Right atrium auricular region (tissue), 2 donors: ENCODE results near the gene TGFBR3. TPM values are rescaled to one million over a fixed set of nuclear protein-coding genes. Genes with fewer than 3 reads are reported as not detected.

ENCODE experiments used
- DNase-seq: peaks from one replicate; pipeline ENCODE4 v3.0.0-alpha.2; 2019; ENCODE audit warnings: low spot score
- H3K27ac ChIP-seq, 2 donors: fragments of 200-600 bp; sonication (generic); 1 replicate in 1 of 2; 2 replicates in 1 of 2; pipeline ENCODE4 v1.5.1; 2016 to 2019
- H3K27me3 ChIP-seq, 2 donors: fragments of 200-600 bp; sonication (generic); one replicate each; pipeline versions ENCODE4 v1.5.1 to v1.6.0; 2017 to 2019
- H3K36me3 ChIP-seq: fragments of 200-600 bp; sonication (generic); one replicate; pipeline ENCODE4 v1.5.1; 2016
- H3K4me1 ChIP-seq, 2 donors: fragments of 200-600 bp; sonication (generic); one replicate each; pipeline versions ENCODE4 v1.5.1 to v1.6.0; 2017 to 2019
- H3K4me3 ChIP-seq, 2 donors: fragments of 200-600 bp; sonication (generic); 1 replicate in 1 of 2; 2 replicates in 1 of 2; pipeline ENCODE4 v1.5.1; 2017 to 2019; ENCODE audit warnings: mild to moderate bottlenecking in 1 of 2, moderate library complexity in 1 of 2
- H3K9me3 ChIP-seq, 2 donors: fragments of 200-600 bp; sonication (generic); one replicate each; pipeline ENCODE4 v1.5.1; 2019
- CTCF ChIP-seq, 2 donors: fragments of 200-600 bp; sonication (generic); IDR thresholded peaks; one replicate each; pipeline ENCODE4 v1.5.1; 2019; ENCODE audit warnings: antibody characterized with exemption in 2 of 2
- total RNA-seq, 2 donors: library from RNA; depleted of rRNA; stranded (reverse); fragments of >200 nt; gene quantifications; one replicate each; pipeline ENCODE4 v1.1.0, GENCODE V29; 2016

Gene TGFBR3
- total RNA-seq, 2 donors from 2014 or later: 40.5 to 64.8 TPM

DNA sequence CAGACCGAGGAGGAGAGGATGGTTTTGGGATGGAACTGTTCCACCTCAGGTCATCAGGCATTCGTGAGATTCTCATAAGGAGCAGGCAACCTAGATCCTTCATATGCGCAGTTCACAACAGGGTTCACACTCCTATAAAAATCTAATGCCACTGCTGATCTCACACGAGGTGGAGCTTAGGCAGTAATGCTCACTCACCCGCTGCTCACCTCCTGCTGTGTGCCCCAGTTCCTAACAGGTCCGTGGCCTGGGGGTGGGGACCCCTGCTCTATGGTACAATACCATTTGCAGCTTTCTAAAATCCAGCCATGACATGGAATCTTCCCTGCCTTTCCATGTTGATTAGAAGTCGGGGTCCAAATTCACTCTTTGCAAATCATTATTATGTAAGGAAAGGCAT lies 72.1 kb downstream of the TGFBR3 start:
- Histone ChIP-seq H3K4me1 (peaks cover 0 to 40% of the 10 kb centered on the region in 2 donors), H3K36me3 (no peaks in the 10 kb centered on the region), H3K9me3 (no peaks in the 10 kb centered on the region), H3K27me3 (no peaks in the 10 kb centered on the region), H3K27ac (no peak overlapping the region), H3K4me3 (no peak overlapping the region)
- no peak for DNase-seq
- TF ChIP-seq CTCF (IDR thresholded peaks at IDR 0.05): no peak

DNA sequence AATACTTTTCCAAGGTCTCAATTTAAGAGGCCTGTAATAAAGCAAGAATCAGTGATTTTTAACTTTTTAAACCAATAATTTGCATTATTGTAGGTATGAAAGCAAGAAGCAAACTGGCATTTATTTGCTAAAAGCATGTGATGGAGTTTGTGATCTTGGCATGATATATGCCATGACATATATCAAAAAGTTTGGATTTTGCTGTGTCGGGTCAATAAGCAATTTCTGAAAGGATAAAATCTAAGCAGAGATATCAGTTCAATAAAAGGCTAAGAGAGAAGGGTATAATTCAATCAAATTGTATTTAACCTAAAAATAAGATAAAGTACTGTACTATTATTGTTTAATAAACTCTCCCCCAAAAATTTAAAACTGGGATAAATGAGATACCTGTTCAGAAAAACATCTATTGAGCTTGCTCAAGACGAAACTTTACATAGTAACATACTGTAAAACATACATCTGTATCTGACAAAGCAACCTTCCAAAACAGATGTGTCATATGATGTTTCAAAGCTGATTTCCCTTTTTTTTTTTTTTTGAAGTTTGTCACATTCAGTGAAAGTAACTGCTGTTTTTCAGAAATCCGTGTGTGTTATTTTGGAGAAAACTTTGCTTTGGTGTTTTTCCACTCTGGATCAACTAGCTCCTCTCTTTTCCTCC lies 74.5 kb downstream of the TGFBR3 start:
- H3K9me3 ChIP-seq: no peaks in the 10 kb centered on the region
- H3K4me1 ChIP-seq: peaks cover 0 to 40% of the 10 kb centered on the region in 2 donors
- no peak overlapping the region for H3K4me3 ChIP-seq
- no peak overlapping the region for H3K27ac ChIP-seq
- TF ChIP-seq CTCF (IDR thresholded peaks at IDR 0.05): no peak
- no peaks in the 10 kb centered on the region for H3K36me3 ChIP-seq
- no peak for DNase-seq
- no peaks in the 10 kb centered on the region for H3K27me3 ChIP-seq

DNA sequence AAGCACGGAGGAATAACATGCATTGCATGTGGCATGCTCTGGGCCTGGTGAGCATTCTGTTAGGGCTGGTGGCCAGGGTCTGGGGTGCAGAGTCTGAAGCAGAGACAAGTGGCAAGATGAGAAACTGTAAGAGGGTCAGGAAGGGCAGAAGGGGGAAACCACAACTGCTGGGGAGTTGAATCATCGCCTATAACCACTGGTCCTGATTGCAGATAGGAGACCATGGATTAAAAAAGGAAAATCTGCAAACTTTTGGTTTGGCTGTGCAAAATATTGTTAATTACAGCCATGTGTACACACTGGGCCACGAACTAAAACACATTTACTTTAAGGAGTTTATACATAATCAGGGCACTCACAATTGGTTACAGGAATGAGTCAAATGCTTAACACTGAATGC lies 76.6 kb downstream of the TGFBR3 start:
- Histone ChIP-seq H3K36me3 (no peaks in the 10 kb centered on the region), H3K4me3 (no peak overlapping the region), H3K27ac (no peak overlapping the region), H3K27me3 (no peaks in the 10 kb centered on the region), H3K9me3 (no peaks in the 10 kb centered on the region), H3K4me1 (peaks cover 0 to 41% of the 10 kb centered on the region in 2 donors)
- TF ChIP-seq CTCF (IDR thresholded peaks at IDR 0.05): no peak
- DNase-seq: no peak

GRCh38 chr1:91807921-91808620 lies 77.9 kb downstream of the TGFBR3 start:
- TF ChIP-seq CTCF (IDR thresholded peaks at IDR 0.05): no peak
- H3K9me3 ChIP-seq: no peaks in the 10 kb centered on the region
- H3K4me3 ChIP-seq: no peak overlapping the region
- DNase-seq: no peak
- H3K27me3 ChIP-seq: no peaks in the 10 kb centered on the region
- peaks cover 0 to 42% of the 10 kb centered on the region in 2 donors for H3K4me1 ChIP-seq
- H3K36me3 ChIP-seq: no peaks in the 10 kb centered on the region
- H3K27ac ChIP-seq: no peak overlapping the region

- Histone ChIP-seq H3K4me1 (peaks cover 0 to 45% of the 10 kb centered on the region in 2 donors), H3K4me3 (no peak overlapping the region), H3K27ac (no peak overlapping the region), H3K9me3 (no peaks in the 10 kb centered on the region), H3K27me3 (no peaks in the 10 kb centered on the region), H3K36me3 (no peaks in the 10 kb centered on the region)
- no peak for DNase-seq
- no peak for TF ChIP-seq CTCF (IDR thresholded peaks at IDR 0.05)
Observed at GRCh38 chr1:91806769-91807700, 78.9 kb downstream of the TGFBR3 start.
